Thyroid gland (tissue), 4 donors: Measurements from ENCODE around the gene KHDRBS1.

Experiments
- POLR2A ChIP-seq, 2 donors: fragments of 450-650 bp; IDR thresholded peaks; one replicate each; pipeline ENCODE4 v1.6.1; 2017; ENCODE audit warnings: antibody characterized with exemption in 2 of 2, mild to moderate bottlenecking in 2 of 2, moderate library complexity in 1 of 2
- TF ChIP-seq, protein P1 (sequence below), 6 experiments: fragments of 200-600 bp in 3 of 6; fragments of 450-650 bp in 3 of 6; sonication (generic) in 3 of 6; IDR thresholded peaks; one replicate each; pipeline ENCODE4 v1.5.1; 2016 to 2019; ENCODE audit warnings: antibody characterized with exemption in 6 of 6, mild to moderate bottlenecking in 2 of 6, inconsistent platforms in 1 of 6, moderate library complexity in 1 of 6

DNA sequence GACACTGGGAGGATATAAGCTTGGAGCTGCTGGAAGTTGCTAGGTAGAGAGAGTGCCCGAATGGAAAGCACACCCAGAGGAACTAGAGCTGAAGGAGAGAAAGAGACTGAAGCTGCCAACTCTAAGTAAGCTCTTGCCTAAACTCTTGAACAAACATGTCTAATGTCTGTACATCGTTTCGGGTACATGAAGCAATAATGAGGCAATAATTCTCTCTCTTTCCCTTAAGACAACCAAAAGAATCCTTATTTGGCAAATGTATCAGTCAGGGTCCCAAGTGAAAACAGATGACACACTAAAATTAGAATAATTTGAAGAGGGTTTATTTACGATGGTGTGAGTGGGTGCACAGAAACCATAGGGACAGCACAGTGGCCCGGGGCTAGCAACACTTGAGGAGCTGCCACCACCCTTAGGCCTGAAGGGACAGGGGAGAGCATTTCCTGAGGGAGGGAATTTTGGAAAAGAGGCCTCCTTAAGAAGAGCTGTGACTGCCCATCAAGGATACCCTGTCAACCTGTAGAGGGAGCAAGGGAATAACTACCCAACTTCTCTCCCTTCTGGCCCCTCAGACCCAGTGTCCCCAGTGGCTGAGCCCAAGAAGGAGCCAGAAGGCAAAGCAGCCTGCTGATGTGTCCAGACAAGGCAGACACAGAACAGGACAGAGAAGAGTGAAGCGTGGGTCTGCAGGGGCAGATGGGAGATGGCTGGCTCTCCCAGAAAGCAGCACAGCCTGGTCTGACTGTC, 36.1 kb upstream of the KHDRBS1 start:
- TF ChIP-seq, protein P1, sequence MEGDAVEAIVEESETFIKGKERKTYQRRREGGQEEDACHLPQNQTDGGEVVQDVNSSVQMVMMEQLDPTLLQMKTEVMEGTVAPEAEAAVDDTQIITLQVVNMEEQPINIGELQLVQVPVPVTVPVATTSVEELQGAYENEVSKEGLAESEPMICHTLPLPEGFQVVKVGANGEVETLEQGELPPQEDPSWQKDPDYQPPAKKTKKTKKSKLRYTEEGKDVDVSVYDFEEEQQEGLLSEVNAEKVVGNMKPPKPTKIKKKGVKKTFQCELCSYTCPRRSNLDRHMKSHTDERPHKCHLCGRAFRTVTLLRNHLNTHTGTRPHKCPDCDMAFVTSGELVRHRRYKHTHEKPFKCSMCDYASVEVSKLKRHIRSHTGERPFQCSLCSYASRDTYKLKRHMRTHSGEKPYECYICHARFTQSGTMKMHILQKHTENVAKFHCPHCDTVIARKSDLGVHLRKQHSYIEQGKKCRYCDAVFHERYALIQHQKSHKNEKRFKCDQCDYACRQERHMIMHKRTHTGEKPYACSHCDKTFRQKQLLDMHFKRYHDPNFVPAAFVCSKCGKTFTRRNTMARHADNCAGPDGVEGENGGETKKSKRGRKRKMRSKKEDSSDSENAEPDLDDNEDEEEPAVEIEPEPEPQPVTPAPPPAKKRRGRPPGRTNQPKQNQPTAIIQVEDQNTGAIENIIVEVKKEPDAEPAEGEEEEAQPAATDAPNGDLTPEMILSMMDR (IDR thresholded peaks at IDR 0.05), result peak in 3 of 6 experiments; percentile 27 to 38 (median 38)
- TF ChIP-seq POLR2A (IDR thresholded peaks at IDR 0.05), result no peak
